HG02852 (cell line): ENCODE results near the gene CCDC15.

Experiments used
- ATAC-seq: cut with Tn5 transposase; IDR thresholded peaks from one replicate; pipeline ENCODE4 v1.9.1; 2021; ENCODE audit warnings: mild to moderate bottlenecking, moderate library complexity; ENCODE audit not compliant: unreplicated experiment

The CCDC15 gene, protein sequence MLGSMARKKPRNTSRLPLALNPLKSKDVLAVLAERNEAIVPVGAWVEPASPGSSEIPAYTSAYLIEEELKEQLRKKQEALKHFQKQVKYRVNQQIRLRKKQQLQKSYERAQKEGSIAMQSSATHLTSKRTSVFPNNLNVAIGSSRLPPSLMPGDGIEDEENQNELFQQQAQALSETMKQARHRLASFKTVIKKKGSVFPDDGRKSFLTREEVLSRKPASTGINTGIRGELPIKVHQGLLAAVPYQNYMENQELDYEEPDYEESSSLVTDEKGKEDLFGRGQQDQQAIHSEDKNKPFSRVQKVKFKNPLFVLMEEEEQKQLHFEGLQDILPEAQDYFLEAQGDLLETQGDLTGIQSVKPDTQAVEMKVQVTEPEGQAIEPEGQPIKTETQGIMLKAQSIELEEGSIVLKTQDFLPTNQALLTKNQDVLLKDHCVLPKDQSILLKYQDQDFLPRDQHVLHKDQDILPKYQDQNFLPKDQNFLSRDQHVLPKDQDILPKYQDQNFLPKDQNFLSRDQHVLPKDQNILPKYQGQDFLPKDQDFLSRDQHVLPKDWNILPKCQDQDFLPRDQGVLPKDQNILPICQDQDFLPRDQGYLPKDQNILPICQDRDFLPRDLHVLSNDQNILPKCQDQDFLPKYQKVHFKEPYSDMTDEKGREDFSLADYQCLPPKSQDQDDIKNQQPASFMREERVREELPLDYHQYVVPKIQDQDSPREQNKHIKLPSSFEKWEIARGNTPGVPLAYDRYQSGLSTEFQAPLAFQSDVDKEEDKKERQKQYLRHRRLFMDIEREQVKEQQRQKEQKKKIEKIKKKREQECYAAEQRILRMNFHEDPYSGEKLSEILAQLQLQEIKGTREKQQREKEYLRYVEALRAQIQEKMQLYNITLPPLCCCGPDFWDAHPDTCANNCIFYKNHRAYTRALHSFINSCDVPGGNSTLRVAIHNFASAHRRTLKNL

DNA sequence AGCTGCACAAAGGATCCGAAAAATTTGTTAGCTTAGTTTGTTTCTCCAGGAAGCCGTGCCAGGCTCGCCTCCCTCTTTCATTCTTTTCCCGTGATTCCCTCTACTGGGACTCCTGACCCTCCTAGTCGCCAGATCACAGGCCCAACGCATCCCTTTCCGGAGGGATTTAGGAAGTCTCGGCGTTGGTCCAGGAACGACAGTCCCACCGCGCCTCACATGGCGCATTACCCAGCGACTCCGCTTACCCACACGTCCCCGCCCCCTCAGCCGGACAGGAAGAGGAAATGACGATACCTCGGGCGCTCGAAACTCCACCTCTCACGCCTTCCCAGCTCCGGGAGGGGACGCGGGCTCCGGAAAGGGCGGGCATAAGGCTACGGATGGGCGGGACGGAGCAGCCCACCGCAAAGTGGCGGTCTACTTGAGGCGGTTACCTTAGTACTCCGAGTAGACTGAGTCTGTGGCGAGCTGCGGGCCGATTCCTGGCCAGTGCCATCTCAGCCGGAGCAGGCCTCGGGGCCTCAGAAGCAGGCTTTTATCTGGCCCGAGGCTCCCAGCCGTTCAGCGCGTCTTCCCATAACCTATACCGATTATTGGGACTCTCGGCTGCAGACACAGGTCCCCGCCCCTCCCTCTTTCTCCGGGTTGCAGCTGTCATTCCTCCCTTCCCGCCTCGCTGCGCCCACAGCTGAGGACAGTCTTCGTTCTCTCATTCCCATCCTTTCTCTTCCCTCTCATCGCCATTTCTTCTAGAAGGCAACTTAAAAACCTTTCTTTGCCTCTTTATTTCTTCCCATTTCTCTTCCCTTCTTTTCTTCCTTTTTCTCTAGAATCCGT, at the start of gene CCDC15:
TSS of gene CCDC15 (plus strand) at position 450 of the 837 bp plus-strand sequence. CDS start 531 bp downstream, outside the sequence.
- peak; percentile 99 for ATAC-seq

DNA sequence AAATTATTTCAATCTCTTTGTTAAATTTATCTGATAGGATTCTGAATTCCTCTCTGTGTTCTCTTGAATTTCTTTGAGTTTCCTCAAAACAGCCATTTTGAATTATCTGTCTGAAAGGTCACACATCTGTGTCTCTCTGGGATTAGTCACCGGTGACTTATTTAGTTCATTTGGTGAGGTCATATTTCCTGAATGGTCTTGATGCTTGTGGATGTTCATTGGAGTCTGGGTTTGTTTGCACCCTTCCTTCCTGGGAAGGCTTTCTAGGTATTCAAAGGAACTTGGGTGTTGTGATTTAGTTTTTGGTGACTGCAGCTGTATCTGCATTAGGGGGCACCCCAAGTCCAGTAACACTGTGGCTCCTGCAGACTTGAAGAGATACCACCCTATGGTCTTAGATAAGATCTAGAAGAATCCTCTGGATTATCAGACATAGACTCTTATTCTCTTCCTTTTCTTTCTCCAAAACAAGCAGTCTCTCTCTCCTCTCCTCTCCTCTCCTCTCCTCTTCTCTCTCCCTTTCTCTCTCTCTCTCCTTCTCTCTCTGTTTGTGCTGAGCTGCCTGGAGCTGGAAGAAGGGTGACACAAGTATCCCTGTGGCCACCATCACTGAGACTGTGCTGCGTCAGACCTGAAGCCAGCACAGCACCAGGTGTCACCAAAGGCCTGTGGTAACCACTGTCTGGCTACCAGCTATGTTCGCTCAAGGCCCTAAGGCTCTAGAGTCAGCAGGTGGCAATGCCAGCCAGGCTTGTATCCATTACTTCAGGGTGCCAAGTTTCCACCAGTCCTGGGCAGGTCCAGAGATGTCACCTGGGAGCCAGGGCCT, 38.2 kb upstream of the CCDC15 start:
- no peak for ATAC-seq

DNA sequence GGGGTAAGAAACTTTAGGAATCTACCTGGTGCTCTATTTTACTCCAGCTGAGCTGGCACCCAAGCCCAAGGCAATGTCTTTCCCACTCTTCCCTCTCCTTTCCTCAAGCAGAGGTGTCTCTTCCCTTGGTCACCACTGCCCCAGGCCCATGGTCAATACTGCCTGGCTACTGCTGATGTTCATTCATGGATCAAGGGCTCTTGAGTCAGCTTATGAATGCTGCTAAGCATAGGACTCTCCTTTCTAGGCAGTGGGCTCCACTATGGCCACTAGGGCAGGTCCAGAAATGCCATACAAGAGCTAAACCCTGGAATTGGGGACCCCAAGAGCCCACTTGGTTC, 37.7 kb upstream of the CCDC15 start:
- ATAC-seq: no peak

DNA sequence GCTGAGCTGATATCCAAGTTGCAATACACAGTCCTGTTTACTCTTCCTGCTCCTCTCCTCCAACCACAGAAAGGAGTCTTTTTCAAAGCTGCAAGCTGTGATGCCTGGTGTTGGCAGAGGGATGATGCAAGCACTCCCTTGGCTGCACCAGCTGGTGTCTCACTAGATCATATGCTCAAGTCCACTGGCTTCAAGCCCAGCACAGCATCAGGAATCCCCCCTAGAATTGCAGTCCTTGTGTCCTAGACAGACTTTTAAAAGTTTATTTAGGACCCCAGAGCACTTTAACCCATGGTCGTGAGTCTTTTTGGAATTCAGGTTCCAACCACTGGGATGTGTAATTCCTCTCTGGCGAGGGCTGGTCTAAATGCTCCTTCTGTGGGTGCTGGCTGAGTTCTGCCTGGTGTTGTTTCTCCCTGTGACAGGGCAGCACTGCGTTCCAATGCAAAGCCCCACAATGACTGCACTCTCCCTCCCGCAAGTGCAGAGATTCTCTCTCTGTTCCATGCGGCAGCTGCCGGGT, 36.8 kb upstream of the CCDC15 start:
- no peak for ATAC-seq

DNA sequence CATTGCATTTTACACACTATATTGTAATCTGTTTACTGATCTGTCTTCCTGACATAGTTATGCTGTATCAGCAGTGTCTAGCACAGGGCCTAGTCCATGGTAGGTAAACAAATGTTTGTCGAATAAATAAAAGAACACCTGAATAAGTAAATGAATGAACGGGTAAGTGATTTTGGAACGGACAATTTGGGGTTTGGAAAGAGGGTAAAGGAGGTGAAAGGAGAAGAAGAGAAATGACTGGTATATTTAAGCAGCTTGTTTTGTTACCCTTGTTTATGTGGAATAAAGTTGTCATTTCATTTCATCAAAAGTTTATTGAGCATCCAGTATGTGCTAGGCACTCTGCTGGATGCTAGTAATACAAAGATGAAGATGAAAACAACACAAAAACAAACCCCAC, 35.1 kb upstream of the CCDC15 start, which contains the start of gene HEPN1:
TSS of gene HEPN1 (plus strand) at position 301 of the 400 bp plus-strand sequence.
- ATAC-seq: no peak

DNA sequence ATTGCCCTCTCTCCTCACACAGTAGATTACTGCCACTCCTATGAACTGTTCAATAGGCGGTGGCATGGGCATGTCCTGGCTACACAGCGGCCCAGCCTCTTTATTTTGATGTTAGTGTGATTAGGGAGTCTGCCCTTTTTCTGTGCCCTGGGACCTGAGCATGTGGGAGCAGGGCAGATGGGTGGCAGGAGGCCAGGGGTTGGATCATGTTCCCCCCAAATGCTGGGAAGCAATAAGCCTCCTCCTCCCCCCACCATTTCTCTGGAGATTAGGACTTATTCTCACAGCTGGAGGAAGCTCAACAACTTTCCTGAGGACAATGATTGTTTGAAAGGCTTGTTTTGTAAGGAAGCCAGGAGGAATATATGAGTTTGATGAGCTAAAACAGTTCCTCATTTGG, 34.1 kb upstream of the CCDC15 start:
- ATAC-seq: no peak

DNA sequence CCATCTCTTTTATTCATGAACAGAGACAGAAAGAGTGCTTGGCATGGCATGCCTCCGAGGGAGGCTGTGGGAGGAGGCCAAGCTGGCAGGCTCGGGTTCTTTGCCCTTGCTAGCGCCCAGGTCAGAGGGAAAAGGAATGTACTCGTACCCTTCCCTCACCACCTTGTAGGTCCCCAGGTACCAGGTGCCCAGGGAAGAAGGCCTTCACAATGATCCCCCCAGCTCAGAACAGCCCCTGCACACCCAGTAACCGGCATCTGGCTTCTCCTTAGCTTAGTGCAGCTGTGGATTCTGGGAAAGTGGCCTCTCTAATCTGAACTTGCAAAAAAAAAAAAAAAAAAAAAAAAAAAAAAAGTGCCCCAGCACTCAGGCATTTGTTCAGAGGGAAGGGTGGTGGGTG, 33.6 kb upstream of the CCDC15 start:
- no peak for ATAC-seq

DNA sequence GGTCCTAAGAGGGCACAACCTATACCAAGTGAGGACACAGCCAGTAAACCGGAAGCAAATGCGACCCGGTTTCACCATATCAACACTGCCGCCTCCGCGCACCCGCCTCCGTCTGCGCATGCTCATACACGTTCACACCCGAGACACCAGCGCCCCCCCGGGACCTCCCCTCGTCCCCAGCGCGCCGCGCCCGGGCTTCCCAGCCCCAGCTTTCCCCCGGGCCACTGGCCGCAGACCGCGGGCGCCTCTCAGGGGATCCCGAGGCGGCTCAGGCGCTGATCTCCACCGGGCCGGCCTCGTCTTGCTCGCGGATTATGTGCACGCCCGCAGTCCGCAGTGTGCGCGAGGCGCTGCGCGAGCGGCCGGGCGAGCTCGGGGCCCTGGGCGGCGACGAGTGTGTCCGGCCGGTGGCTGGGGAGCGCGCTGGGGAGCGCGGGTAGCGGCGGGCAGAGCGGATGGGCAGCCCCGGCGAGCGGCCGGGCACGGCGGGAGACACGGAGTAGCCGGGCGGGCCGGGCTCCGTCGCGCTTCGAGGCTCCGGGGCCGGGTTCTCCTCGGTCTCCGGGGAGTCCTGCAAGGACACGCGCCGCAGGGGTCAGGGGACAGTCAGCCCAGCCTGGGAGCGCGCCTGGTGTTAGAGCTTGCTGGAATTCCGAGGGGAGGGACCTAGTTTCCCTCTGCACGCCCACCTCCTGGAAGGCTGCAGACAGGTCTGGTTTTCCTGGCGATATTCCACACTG, 33.0 kb upstream of the CCDC15 start:
- no peak for ATAC-seq

DNA sequence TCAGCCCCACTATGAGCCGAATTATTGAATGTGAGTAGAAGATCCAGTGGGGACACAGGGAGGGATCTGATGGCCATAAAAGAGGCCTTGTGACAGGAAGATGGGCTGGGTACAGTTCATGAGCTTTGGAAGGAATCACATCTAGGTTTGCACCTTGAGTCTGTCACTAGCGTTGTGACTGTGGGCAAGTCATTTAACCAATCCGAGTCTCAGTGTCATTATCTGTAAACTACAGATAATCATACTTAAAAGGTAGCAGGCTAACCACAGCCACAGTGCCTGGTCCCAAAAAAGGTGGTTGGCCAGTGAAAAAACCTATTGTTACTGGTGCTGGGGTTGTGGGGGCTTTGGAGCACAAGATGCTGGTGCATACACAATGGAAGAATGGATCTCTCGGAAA, 31.2 kb upstream of the CCDC15 start:
- no peak for ATAC-seq

DNA sequence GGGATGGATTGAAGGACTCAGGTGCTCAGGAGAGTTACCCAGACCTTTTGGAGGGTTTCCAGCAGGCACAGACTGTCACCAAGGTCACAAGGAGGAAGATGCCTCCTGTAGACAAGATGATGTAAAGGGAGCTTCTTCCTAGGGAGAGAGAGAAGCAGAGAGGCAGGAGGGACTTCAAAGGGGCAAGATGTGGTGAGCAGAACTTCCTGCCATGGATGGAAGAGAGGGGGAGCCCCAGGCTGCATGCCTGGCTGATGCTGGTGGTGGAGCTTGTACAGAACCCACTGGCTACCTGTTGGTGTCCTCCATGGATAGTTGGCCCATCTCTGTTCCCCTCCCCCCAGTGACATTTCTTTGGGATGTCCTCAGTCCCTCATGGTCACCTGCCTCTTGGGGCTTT, 30.7 kb upstream of the CCDC15 start:
- no peak for ATAC-seq

DNA sequence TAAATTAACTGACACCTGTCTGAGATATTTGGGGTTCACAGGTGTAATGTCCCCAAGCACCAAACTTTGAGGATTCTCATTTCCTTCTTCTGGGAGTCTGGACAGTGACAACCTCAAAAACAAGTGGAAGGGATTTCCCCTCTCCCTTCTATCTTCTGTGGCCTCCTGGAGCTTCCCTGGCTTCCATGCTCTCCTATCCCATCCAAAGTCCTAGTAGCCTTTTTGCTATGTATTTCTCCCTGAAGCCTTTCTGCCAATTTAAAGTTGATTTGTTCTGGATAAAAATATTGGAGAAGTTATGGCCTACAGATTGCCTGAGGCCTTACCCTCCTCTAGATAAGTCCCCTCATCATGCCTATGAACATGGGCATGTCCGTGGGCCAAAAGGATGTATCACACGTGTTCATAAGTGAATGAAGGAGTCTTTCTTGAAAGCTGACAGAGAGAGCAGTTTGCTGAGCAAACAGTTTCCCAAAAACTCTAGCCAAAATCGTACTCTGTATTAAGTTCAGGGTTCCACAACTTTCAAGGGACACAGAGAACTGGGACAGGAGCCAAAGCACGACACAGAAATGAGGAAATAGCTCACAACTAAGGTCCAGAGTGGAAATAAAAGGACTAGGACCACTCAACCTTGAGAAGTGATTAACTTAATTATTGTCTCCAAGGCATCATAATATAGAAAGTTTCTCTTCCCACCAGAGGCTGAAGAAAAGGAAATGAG, 24.9 kb upstream of the CCDC15 start:
- no peak for ATAC-seq

DNA sequence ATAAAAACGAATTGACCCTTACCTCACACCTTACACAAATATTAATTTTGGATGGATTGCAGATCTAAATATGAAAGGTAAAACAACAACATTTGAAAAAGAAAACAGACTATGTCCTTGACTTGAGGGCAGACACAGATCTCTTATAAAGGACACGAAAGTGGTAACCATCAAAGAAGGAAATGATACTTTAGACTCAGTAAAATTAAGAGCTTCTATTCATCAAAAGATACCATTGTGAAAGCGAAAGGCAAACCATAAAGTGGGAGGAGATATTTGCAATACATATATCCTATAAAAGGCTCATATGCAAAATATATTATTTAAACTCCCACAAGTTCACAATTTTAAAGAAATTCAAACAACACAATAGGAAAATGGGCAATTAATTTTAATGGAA, 23.2 kb upstream of the CCDC15 start:
- ATAC-seq: peak; percentile 93

DNA sequence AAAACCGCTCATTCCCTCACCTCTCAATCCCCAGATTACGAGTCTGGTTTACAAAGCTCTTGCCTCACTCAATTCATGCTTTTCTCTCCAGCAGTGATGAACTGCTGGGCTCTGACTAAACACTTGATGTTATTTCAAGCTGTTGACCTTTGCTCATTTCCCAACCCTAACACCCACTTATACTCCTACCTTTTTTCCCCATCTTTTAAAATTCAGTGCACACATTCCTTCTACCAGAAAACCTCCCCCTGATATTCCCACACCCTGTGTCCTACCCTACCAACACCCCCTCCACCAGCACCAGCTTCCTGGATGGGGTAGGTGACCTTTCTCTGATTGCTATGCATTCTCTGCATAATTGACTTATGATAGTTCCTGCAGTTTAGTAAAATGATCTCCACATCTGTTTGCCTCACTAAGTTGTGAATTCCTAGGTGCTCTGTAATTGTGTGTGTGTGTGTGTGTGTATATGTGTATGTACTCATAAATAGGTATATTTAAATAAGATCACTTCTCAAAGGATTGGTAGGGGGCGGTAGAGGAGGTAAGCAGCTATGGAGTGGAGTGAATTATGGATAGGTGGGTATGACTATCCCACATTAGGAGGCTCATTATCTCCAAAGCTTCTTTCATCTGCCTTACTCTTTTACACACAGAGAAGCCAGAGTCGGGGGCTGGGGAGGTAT, 19.0 kb upstream of the CCDC15 start:
- ATAC-seq: no peak

DNA sequence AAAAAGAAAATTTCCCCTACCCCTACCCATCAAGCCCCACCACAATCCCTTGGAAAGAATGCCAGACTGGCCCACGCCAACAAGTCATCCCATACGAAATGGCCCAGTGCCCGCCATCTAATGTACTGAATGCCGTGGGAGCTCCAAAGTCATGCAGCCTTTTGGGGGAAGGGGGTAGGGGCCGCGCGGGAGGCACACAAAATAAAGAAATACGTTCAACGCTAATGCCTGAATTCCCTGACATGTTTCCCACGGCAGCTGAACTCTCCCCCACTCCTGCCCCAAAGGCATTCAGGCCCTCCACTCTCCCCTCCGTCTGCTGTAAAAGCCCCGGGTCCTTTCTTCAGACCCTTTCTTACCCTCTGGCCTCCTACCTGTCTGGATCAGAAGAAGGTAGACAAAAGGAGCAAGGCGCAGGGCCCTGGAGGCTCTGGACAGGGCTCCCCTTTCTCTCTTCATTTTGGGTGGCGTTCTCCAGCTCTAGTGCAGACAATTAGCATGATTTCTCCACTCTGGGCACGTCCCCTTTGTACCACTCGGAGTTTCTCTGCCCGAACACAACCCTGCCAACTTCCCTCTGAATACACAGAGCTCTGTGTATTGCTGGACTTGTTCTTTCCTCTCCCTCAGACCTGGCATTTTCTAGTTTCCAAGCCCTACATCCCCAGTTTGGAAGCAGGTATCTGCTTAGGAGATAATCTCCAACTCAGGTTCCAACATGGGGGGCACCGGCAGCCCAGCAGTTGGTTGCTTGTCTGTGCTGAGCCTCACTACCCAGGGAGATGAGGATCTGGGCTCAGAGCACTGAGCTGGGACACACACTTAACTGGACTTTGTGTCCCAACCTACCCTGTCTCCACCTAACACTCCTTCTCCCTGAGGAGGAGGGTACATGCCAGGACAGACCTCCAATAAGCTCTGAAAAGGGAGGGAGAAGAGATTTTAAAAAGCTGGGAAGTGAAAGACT, 18.2 kb upstream of the CCDC15 start, which contains the start of gene HEPACAM:
TSS of gene HEPACAM (minus strand) at position 500 of the 967 bp plus-strand sequence. CDS start at position 459, 41 bp downstream.
- no peak for ATAC-seq

DNA sequence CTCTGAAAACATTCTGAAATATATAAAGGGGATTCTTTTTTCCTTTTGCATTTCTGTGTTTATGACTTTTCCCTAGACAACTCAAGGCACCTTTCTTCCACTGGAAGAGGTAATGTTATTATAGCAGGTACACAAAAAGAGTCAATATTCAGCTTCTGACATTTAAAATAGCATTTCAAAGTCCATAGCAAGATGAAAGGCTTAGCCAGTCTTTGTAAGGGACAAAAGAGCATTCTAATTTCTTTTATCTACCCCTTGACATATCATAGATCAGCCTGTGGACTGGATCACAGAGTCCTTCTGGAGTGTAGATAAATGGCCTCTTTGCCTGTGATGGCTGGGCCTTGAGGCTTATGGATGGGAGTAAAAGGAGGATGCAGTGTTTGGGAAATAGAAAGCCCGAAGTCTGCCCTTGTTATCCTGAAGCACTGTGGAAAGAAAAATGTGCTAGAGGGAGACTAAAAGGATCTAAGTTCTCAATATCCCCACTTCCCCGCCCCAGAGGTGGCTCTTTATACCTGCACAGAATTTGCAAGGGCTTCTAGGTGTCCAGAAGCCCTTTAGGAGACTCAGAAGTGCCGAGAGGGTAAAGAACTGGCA, 16.6 kb upstream of the CCDC15 start:
- ATAC-seq: no peak

DNA sequence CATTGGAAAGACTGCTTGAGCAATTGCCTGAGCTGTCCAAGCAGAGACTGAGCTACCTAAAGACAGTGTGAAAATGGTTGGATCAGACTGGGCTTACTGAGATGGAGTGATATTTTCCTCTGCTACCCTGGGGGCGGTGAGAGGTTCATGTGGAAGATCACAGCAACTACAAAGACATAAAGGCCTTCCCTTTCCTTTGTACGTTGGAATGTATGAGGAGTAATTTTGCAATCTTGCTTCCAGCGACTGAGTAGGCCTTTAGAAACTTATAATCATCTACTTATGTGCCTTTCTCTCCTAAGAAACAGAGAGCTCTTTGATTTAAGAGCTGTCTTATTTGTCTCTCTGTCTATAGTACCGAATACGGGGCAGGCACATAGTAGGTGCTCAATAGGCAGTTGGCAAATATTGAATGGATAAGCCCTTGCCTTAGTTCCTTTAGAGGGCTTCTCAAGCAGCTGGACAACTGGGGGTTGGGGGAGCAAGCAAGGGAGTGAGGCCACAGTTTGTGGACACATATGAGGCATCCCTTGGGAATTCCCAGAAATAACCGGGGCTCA, 15.7 kb upstream of the CCDC15 start:
- no peak for ATAC-seq
